Ecto neural progenitor cell (in vitro differentiated cells): ENCODE results near the gene BEND3.
"Not testable (repeated sequence)": the region's sequence is repeated elsewhere in the genome, so short reads cannot be mapped to it uniquely, and the experiment has no call there.

Source experiments
- DNase-seq: peaks from one replicate; pipeline ENCODE4 v3.0.0-alpha.2; 2018; ENCODE audit warnings: low spot score

BEND3 gene

DNA sequence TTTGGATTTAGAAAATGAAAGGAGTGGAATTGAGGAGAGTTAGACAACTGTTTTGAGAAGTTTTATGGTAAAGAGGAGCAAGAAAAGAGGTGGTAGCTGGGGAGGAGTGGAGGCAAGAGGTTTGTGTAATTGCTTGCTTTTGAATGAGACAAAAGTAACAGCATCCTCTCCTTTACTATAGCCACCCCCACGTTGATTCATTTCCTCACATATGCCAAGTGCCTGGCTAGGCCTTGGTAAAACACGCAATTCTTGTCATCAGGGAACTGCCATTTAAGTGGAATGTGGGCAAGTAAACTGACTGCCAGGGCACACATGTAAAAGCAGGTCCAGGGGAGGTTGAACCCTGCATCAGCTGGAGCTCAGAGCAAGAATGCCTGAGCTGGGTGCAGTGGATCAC, 83.3 kb downstream of the BEND3 start:
- DNase-seq: no peak

DNA sequence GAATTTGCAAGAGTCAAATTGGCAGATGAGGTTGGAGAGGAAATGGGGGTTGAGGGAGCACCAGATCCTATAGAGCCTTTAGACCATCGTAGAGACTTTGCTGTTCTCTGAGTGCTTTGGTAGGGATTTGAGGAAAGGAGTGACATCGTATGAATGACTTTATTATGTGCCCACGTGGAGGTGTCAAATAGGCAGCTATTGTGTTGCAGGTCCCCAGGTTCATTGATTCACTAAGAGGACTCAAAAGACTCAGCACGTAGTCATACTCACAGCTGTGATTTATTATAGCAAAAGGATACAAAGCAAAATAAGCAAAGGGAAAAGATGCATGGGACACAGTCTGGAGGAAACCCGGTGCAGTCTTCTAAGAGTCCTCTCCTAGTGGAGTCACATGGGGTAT, 85.2 kb downstream of the BEND3 start:
- no peak for DNase-seq

DNA sequence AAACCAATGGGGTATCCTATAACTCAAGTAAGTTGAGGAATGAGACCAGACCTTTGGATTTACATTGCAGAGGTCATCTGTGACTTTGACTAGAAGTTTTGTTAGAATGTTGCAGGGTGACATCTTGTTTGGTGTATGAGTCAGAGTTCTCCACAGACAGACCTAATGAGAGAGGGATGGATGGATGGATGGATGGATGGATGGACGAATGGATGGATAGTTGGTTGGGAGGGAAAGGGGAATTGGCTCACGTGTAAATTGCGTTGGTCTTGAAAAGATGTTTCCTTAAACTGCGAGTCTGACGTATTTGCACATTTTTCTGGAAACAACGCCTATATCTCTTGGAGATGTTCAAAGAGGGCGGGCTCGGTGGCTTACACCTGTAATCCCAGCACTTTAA, 88.3 kb downstream of the BEND3 start:
- DNase-seq: no peak

DNA sequence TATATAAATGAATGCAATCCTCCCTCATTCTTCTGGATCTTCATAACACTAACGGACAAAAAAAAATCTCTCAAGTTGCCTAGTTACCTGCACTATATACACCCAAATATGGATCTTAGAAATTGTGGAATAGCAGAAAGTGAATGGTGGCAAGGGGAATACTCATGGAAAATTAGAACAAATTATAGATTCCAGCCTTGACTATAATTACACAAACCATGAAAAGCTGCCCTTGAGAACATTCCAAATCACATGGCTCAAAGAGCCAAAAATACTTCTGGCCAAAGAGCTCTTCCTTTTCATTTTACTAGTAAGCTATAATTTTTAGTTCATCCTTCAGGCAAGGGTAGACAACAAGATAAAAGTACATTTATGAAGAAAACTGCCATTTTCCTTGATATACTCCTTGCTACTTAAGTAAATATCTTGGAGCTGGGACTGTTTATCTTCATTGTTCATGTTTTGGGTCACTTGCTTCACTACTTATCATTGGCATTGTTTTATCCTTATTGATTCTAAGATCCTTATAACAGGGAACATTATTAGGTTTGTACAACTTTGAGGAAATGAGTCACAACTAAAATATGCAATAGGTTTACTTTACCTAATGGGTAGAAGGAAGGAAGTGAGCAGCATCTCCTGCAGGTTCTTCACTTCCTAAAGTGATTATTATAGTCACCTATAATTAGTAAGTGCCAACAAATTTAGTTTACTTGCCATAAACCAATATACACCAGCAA, 93.7 kb downstream of the BEND3 start:
- DNase-seq: no peak

DNA sequence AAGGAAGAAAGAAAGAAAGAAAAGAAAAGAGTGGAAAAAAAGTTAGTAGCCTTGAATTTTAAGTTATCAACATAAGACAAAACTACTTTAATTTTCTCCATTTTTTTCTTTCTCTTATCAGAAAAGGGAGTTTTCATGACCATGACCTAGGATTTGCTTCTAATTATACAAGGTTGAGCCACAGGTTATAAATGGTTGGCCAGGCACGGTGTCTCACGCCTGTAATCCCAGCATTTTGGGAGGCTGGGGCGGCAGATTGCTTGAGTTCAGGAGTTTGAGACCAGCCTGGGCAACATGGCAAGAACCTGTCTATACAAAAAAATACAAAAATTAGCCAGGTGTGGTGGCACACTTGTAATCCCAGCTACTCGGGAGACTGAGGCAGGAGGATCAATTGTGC, 95.1 kb downstream of the BEND3 start:
- no peak for DNase-seq

DNA sequence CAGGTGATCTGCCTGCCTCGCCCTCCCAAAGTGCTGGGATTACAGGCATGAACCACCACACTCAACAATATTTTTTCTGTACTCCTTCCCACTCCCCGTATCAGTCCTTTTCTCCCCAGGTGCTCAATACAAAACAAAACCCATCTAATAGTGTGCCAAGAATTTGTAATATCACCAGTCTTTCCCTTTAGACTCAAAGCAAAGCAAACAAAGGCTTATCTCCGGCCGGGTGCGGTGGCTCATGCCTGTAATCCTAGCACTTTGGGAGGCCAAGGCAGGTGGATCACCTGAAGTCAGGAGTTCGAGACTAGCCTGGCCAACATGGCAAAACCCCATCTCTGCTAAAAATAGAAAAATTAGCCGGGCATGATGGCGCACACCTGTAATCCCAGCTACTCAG, 95.7 kb downstream of the BEND3 start:
- not testable (repeated sequence) for DNase-seq

DNA sequence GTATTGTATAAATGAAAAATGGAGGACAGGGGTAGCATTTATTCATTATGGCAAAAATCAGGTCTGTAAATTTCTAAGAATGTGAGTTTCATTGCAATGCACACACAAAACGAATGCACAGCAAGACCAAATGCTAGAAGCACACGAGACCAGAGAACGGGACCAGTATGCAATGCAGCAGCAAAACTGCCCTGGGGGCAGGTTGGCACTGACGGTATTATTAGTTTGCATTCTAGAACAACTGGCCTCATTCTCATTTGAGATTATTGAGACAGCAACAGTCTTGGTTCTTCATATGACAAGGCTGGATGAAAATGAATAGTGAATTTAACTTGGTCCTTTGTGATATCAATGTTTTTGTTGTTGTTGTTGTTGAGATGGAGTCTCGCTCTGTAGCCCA, 96.3 kb downstream of the BEND3 start:
- DNase-seq: no peak
